Effector CD8-positive, alpha-beta T cell (primary cell): ENCODE data around the gene DDX41.
"Not testable (repeated sequence)": the region's sequence is repeated elsewhere in the genome, so short reads cannot be mapped to it uniquely, and the experiment has no call there.

Experiments used
- DNase-seq: peaks from one replicate; lab custom pipeline; 2025; lab: John Stamatoyannopoulos, UW
- total RNA-seq, 4 experiments: gene quantifications; one replicate each; lab custom pipeline; 2026; lab: John Stamatoyannopoulos, UW

The DDX41 gene
- 68.9 to 87.3 (median 77.9) reads per million in 4 experiments for total RNA-seq

DNA sequence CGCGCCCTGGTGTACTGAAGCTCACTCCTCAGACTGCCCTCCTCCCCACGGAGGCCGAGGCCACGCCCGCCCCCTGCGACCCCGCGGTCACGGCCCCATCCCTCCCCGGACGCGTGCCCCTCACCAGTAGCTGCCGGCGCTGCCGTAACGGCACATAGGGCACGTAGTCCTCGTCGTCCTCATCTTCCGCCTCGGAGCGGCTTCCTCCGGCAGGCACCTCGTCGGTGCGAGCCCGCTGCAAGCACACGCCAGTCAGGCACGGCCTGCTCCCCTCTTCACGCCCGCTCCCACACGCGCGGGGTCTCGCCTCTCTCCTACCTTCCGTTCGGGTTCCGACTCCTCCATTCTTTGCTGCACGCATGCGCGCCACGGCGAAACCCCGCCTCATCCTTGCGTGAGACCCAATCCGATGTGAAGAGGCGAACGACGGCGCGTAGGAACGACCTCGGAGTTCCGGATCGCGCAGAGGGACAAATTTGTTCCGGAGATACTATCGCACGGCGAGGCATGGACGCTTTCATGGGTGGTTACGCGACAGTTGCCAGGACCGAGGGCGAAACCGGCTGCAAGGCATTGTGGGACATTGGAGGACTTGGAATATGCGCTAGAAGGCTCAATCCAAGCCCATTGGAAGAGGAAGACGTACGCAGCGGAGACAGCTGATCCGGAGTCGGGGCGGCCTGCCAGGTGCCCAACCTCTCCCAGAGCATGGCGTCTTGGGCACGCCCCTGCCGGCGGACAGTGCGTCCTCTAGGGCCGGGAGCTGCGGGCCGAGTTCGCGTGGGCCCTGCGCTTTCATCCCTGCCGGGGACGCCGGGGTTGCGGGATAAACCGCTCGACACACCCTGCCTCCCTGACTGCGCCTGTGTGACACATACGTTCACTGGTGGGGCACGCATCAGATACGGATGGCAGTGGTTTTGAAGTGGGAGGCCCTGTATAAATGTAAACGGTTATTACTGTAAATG lies at the start of gene DDX41:
TSS of gene DDX41 (minus strand) at position 361 of the 968 bp plus-strand sequence. CDS start at position 345, 16 bp downstream.
- DNase-seq = peak; percentile 93

DNA sequence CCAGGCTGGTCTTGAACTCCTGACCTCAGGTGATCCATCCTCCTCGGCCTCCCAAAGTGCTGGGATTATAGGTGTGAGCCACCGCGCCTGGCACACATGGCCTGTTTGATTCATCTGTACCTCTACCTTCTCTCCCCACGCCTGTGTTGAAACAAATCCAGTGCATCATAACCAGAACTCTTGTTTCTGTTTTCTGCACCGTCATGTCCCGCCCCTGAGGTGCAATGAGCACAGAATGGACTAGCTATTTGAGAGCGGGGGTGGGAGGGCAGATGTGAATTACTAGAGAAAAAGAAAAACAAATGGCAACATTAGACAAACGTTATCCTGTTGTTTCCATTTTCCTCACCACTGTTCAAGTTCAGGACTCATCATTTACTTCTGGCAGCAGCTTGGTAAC lies 48.3 kb upstream of the DDX41 start:
- no peak for DNase-seq

DNA sequence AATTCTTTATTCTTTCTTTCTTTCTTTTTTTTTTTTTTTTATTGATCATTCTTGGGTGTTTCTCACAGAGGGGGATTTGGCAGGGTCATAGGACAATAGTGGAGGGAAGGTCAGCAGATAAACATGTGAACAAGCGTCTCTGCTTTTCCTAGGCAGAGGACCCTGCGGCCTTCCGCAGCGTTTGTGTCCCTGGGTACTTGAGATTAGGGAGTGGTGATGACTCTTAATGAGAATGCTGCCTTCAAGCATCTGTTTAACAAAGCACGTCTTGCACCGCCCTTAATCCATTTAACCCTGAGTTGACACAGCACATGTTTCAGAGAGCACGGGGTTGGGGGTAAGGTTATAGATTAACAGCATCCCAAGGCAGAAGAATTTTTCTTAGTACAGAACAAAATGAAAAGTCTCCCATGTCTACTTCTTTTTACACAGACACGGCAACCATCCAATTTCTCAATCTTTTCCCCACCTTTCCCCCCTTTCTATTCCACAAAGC lies 42.7 kb upstream of the DDX41 start:
- DNase-seq = not testable (repeated sequence)

DNA sequence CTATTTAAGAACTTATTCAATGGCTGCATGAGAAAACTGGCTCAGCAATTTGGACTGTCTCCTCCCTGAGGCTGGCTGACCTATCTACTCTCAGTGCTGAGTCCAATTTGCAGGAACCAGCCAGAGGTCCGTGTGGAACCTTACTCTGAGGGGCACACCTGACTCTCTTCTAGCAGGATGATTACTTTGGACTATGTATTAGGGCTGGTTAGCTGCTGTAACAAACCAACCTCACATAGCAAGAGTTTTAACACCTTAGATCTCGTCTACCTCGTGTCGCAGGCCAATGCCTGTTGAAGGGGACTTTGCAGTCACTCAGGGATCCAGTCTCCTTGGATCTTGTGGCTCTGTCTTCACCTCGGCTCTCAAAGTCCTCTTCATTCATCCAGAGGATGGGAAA lies 41.0 kb upstream of the DDX41 start:
- no peak for DNase-seq

GRCh38 chr5:177557041-177557647 lies 40.4 kb upstream of the DDX41 start:
- DNase-seq = no peak

DNA sequence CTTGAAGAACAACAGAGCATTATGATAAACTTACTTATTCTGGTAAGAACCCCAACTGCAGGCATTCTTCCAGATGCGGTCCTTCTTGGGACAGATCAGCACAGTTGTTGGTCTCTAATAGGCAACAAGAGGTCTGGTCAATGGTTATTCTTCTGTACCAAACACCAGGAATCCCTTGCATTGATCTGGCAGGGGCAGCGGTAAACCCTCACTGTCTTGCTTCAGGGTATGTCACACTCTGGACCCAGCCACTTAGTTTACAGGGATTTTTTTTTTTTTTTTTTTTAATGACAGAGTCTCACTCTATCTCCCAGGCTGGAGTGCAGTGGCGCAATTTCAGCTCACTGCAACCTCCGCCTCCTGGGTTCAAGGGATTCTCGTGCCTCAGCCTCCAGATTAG lies 38.9 kb upstream of the DDX41 start:
- DNase-seq = no peak

DNA sequence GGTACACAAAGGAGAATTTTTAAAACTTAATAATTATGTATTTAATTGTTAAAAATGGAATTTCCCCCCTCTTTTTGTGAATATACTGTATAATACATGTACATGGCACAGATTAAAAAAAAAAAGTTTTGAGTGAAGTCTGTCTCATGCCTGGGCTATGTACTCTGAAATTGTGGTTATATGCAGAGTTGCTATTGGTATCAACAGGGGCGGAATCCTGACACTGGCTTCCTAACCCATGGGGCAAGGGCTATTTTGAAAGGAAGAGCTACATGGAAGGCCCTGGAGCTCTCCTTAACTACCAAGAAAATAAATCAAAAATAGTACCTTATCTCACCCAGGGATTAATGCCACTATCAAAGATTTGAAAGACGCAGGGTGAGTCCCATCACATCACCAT lies 38.5 kb upstream of the DDX41 start:
- no peak for DNase-seq

DNA sequence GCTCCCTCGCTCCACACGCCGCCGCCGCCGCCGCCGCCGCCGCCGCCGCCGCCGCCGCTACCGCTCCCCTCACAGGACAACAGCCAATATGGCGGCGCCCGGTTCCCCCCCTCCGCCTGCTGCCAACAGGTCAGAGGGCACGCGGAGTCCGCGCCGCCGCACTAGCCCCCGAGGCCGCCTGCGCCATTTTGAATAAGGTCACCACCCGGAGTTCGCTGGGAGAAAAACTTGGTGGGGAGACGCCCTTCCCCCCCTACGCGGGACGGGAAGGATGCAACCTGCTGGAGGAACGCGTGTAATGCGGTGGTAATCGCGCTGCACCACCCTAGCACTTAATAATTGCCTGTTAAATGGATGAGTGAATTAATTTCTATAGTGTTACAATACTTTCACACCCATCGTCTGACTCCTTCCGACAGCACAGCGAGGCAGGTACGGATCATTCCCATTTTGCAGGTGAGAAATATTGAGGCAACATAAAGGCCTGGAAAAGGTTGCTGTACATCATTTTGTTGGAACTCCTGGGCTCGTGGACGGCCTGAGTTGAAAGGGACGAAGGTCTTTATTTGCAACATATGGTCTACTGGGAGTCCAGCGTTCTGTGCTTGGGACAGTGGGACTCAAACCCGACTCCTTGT lies 37.8 kb upstream of the DDX41 start, which contains the start of gene FAM193B:
TSS of gene FAM193B (minus strand) at position 90 of the 638 bp plus-strand sequence. CDS start 105 bp downstream, outside the sequence.
- DNase-seq = peak; percentile 94

DNA sequence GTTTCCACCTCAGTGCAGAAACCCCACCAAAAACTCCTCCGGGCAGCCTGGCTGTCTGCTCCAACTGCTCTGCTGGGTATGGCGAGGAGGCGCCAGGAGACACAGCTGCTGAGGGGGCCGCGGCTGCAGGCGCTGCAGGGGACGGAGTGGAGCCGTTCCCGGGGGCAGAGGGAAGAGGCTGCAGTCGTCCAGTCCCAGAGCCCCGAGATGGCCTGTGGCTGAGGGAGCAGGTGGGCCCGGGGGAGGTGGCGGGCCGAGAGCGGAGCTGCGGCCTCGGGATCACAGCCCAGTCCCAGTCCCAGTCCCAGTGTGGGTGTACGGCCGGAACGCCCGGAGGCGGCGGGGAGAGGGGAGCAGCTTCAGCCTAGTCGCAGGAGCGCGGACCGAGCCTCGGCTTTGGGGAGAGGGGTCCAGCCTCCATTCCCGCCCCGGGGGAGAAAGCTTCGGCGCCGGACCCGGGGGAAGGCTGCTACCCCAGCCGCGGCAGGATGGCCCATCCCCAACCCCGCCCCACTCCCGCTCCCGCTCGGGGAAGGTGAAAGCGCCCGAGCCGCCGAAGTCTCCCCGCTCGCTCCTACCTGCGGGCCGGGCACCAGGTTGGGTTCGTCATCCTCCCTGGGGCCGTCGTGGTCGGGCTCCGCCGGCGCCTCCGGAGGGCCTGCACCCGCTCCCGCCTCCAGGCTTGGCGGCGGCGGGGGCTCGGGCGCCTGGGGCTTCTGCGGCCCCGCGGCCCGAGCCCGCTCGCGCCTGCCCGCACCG lies 37.1 kb upstream of the DDX41 start:
- peak; percentile 24 for DNase-seq

DNA sequence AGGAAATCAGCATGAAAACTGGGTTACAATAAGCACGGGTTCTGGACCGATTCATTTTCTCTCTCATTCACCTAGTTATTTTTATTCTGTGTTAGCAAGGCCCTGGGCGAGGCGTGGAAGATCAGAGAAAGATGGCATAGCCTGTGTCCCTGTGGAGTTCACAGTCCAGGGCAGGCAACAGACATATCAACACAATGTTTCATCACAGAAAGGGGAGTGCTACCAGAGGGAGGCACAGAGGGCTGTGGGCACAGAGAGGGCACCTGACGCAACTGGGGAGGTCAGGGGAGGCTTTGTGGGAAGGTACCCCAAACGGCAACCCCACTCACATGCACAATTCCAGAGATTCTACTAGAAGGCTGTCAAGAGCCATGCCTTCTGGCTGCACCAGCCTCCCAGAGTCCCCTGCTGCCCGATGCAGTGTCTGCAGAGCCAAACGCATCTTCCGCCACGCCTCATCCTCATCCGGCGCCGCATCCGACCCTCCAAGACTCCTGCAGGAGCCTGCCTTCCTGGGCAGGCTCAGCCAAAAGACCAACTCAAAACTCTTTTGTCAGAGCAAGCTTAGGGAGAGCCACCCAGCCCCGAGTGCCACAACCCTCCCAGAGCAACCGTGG lies 36.2 kb upstream of the DDX41 start:
- DNase-seq = no peak

DNA sequence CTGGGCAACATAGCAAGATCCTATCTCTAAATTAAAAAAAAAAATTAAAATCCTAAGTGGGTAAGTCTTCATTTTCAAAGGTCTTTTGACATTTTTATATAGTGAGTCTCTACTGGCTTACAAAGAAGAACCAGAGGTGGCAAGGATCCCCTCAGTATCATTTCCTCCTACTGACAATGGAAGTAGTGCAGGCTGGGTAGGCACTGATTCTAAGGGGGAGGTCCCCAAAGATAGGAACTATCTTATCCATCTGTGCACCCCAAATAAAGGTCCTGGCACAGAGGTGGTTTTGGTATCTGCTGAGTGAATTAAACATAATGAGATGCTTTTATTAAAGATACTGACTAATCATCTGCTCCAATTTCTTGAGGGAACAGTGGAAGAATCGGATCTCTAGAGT lies 33.4 kb upstream of the DDX41 start:
- DNase-seq = no peak

DNA sequence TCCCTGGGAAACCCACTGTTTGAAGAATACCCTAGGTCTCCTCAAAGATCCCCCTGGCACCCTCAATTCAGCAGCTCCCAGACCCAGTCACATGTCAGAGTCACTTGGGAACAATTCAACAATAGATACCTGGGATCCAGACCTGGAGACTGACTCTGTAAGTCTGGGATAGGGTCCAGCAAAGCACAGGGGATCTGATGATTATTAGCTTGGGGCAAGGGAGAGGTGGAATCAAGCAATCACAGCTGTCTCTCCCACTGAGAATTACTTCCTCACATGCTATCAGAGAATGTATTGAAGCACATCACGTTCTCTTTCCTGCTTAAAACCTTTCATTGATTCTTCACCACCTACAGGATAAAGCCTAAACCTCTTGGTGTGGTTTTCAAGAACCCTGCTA lies 31.7 kb upstream of the DDX41 start:
- DNase-seq = no peak

DNA sequence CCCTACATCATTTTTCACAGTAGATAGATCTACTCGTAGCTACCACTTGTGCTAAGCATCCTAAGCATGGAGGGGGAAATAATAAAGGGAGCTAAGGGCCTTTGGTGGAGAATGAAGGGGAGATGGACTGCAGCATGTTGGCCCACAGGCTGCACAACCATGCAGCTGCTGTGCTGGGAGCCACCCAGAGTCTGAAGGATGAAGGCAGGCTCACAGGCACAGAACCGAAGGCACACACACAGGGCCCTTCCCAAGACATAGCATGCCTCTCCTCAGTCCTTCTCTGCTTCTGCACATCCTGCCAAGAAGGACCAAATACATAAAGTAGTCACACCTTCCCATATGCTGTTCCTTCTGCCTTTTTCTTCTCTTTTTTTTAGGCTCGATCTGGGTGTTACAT lies 31.0 kb upstream of the DDX41 start:
- DNase-seq = no peak

DNA sequence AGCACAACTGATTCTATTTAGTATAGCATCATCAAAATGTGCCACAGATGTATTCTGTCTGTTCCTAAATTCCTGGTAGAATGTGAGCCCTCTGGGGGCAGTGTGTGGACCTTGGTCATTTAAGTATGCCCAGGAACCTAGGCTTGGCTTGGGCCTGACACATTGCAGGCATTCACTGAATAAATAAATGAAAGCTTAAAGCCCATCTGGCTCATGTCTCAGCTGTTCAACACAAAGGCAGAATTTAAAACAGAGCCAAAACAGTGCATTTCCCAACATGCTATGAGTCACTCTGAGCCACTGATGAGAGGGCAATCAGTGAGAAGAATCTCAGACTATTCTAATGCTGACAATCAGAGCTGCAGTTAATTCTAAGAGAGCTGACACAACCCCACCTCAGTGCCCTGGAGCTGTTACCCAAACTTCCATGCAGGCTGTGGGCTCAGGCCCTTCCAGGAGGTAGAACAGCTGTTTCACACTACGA lies 29.5 kb upstream of the DDX41 start:
- DNase-seq = no peak

DNA sequence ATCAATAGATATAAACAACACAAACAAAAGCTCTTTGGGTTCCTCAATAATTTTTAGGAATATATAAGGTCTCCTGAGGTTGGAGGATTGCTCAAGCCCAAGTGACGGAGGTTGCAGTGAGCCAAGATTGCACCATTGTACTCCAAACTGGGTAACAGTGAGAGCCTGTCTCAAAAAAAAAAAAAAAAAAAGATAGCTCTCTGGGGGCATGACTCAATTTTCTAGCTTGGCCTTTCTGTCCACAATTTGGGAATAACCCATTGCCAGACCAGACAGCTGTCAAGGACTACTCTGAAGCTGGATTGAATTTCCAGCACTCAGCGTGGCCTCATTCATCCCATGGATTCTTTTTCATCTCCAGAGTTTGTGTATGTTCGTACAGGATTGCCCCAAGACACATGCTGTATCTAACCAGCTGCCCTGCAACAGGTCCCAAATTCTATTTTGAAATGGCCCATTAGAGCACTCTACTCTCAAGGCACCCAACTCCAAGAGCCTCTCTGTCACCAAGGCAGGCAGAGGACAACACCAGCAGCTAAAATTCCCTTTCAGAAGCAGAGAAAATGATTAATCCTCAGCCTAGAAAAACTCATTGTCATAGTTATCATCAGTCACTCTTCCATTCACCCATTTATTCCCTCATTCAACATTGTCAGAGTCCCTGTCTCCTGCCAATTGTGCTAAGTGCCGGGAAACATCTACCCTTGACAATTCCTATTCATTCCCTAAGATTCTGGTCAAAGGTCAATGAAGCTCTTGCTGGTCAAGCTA lies 28.9 kb upstream of the DDX41 start:
- DNase-seq = no peak

DNA sequence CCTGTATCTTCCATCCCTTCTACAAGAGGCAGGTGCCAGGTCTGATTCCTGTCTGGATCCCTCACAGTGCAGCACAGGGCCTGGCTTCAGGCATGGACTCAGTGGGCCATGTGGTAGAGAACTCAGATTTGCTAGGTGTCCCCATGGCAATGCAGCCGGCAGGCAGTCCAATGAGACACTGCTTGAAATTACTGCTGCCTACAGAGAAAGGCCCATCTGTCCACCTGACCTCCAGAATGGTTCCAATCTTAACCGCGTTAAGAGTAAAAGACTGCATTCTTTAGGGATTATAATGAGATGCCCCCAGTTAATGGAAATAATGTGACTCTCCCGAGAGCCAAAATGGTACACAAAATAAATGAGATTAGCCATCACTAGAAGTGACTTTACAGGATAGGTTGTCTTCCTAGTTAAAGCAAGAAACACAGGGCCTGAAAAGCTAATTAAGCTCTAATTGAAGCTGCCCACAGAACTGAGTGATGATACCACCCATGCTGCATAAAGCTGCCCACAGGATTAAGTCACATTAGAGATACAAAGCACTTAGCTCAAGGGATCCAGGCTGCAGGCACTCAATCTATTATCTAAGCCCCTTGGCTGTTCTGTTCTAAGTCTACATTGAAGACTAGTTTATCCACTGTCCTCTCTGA lies 26.2 kb upstream of the DDX41 start:
- no peak for DNase-seq

DNA sequence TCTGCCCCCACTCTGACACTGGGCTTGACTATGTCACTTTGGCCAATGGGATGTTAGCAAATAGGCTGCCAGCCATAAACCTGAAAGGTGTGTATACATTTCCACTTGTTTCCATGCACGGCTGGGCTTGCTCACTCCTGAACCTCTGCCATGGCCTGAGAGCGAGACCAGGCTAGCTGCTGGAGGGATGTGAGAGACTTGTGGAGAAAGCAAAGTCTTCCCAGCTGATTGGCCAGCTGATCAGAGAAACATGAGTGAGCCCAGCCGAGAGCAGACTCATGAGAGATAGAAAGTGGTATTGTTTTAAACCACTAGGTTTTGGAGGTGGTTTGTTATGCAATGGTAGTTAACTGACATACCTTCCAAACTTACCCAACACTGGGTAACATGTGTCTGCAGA lies 23.7 kb upstream of the DDX41 start:
- no peak for DNase-seq

GRCh38 chr5:177539411-177539810 lies 22.6 kb upstream of the DDX41 start:
- no peak for DNase-seq

- no peak for DNase-seq
These were observed 22.1 kb upstream of the DDX41 start for GRCh38 chr5:177538876-177539275.
